Measurements from ENCODE around the gene SMG6. TPM values are rescaled to one million over a fixed set of nuclear protein-coding genes. Genes with fewer than 3 reads are reported as not detected.

SMG6 gene
- total RNA-seq, 2 donors from 2014 or later: 48.3 to 51.6 TPM

GRCh38 chr17:2138761-2139160 lies 164.8 kb downstream of the SMG6 start:
- Mint-ChIP-seq H3K4me3 (no peak overlapping the region), H3K4me1 (peaks cover 18% of the 10 kb centered on the region), H3K27ac (peak overlapping the region; percentile 67), H3K36me3 (ENCODE audit: low read depth) (peaks cover 3% of the 10 kb centered on the region), H3K27me3 (no peaks in the 10 kb centered on the region)
- no peak for ATAC-seq
- H3K9me3 ChIP-seq (ENCODE audit: control insufficient read depth, low read length, poor library complexity, severe bottlenecking): no peaks in the 10 kb centered on the region
- no peak for DNase-seq

DNA sequence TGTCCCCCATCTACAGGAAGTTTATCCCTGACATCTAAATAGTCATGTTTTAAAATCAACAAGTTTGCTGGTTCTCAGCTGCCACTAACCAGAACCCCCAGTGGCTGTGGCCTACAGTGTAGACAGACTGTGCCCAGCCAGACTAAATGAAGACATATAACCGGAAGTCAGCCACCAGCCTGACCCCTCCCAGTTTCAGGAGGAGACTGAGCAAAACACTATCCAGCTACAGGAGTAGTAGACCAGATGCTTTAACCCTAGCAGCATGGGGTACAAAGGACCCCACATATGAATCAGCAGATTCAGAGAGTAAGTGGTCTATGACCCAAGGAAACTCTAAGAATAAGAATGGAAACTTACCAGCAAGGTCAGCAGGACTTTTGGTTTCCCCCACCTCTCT lies 165.3 kb downstream of the SMG6 start:
- Mint-ChIP-seq H3K27me3 (no peaks in the 10 kb centered on the region), H3K36me3 (ENCODE audit: low read depth) (peaks cover 2% of the 10 kb centered on the region), H3K4me3 (no peak overlapping the region), H3K27ac (peak overlapping the region; percentile 67), H3K4me1 (peaks cover 17% of the 10 kb centered on the region)
- H3K9me3 ChIP-seq (ENCODE audit: control insufficient read depth, low read length, poor library complexity, severe bottlenecking): no peaks in the 10 kb centered on the region
- DNase-seq (no peak), ATAC-seq (peak; percentile 63)

GRCh38 chr17:2137342-2138098 lies 166.1 kb downstream of the SMG6 start:
- DNase-seq (no peak), ATAC-seq (no peak)
- Mint-ChIP-seq H3K27ac (peak overlapping the region; percentile 67), H3K4me1 (peaks cover 15% of the 10 kb centered on the region), H3K4me3 (no peak overlapping the region), H3K27me3 (no peaks in the 10 kb centered on the region), H3K36me3 (ENCODE audit: low read depth) (no peaks in the 10 kb centered on the region)
- no peaks in the 10 kb centered on the region for H3K9me3 ChIP-seq (ENCODE audit: control insufficient read depth, low read length, poor library complexity, severe bottlenecking)

- H3K9me3 ChIP-seq (ENCODE audit: control insufficient read depth, low read length, poor library complexity, severe bottlenecking): no peaks in the 10 kb centered on the region
- ATAC-seq (no peak), DNase-seq (no peak)
- no peaks in the 10 kb centered on the region for H3K36me3 Mint-ChIP-seq (ENCODE audit: low read depth)
- H3K27ac Mint-ChIP-seq: no peak overlapping the region
- H3K27me3 Mint-ChIP-seq: no peaks in the 10 kb centered on the region
- H3K4me3 Mint-ChIP-seq: no peak overlapping the region
- peaks cover 15% of the 10 kb centered on the region for H3K4me1 Mint-ChIP-seq
Measured at GRCh38 chr17:2136241-2136640, 167.3 kb downstream of the SMG6 start.

DNA sequence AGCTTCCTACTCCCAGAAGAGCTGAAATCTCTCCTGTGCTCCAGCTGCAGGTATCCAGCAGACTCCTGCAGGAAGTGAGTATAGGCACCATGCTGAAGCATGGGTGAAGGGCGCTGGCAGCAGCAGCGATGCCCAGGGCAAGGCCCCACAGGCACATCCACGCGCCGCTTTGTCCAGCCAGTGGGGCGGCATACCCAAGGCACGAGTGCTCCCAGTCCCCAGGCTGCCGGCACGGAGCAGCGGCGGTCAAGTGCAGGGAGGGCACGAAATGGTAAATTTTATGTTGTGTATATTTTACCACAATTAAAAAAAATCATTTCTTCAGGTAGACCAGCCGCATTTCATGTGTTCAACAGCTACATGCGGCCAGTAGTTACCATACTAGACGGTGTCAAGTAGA lies 175.6 kb downstream of the SMG6 start:
- no peak overlapping the region for H3K27ac Mint-ChIP-seq
- H3K4me3 Mint-ChIP-seq: no peak overlapping the region
- H3K4me1 Mint-ChIP-seq: peaks cover 17% of the 10 kb centered on the region
- DNase-seq (no peak), ATAC-seq (no peak)
- H3K9me3 ChIP-seq (ENCODE audit: control insufficient read depth, low read length, poor library complexity, severe bottlenecking): no peaks in the 10 kb centered on the region
- H3K27me3 Mint-ChIP-seq: no peaks in the 10 kb centered on the region
- H3K36me3 Mint-ChIP-seq (ENCODE audit: low read depth): peaks cover 6% of the 10 kb centered on the region

DNA sequence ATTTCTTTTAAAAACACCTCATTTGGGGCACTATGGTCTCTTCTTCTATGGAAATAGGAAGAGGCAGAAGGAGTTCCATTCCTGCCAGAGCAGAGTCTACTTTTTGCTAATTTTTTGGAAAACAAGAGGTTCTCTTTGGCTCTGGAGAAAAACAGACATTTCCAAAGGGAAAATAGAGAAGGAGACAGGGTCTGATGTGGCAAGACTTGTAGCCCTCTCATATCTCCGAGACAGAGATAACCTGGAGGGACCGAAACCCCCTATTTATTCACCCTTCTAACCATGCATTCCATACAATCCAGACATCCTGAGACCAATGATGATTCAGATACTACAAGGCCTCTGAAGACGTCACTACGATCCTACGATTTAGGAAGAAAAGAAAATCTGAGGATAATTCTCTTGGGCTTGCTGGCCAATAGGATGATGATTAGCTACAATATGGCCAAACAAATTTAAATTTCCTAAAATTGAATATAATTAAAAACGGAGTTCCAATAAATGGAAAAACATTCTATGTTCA lies 178.5 kb downstream of the SMG6 start:
- Mint-ChIP-seq H3K36me3 (ENCODE audit: low read depth) (peaks cover 6% of the 10 kb centered on the region), H3K4me3 (no peak overlapping the region), H3K27me3 (no peaks in the 10 kb centered on the region), H3K27ac (no peak overlapping the region), H3K4me1 (peaks cover 17% of the 10 kb centered on the region)
- no peak for ATAC-seq
- H3K9me3 ChIP-seq (ENCODE audit: control insufficient read depth, low read length, poor library complexity, severe bottlenecking): no peaks in the 10 kb centered on the region
- no peak for DNase-seq

GRCh38 chr17:2124391-2124790 lies 179.2 kb downstream of the SMG6 start:
- Mint-ChIP-seq H3K36me3 (ENCODE audit: low read depth) (peaks cover 6% of the 10 kb centered on the region), H3K4me3 (no peak overlapping the region), H3K27ac (no peak overlapping the region), H3K4me1 (peaks cover 17% of the 10 kb centered on the region), H3K27me3 (no peaks in the 10 kb centered on the region)
- H3K9me3 ChIP-seq (ENCODE audit: control insufficient read depth, low read length, poor library complexity, severe bottlenecking): no peaks in the 10 kb centered on the region
- DNase-seq: no peak
- ATAC-seq: no peak

DNA sequence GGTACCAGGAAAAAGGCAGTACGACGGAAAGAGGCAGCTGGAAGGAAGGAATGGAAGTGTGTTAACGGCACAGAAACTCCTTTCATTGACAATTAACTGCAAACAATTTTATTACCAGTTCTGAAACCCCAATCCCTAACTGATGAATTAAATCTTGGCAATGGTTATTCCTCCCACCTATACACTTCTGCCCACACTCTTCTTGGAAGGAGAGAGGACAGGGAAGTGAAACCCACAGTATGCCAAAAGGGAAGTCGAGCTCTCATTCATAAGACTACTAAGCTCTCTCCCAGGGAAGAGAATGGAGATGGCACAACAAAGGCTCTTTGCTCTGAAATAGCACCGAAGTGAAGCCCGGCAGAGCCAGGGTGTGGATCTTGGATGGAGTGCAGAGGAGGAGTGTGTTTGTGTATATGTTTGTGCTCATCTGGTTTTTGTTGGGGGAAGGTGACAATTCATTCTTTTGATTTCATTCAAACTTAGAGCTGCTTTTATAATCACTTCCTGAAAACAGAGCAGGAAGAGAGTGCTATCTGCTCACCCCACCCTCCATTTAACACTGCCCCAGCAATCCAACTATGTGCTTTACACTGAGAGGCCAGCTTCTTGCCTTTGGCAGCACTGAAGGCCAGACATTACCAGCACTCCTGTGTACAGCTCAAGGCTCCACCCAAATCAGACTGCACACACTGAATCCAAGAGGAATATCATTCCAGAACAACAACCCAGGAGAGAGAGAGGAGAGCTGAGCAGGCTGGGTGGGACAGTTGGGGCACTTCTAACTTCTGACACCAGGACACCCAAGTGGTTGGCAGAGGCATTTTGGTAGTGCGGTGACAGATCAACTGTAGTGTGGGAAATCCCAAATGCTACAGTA lies 180.0 kb downstream of the SMG6 start:
- Mint-ChIP-seq H3K4me1 (peaks cover 17% of the 10 kb centered on the region), H3K4me3 (no peak overlapping the region), H3K27me3 (no peaks in the 10 kb centered on the region), H3K27ac (peak overlapping the region; percentile 49), H3K36me3 (ENCODE audit: low read depth) (peaks cover 6% of the 10 kb centered on the region)
- peak; percentile 42 for ATAC-seq
- no peak for DNase-seq
- no peaks in the 10 kb centered on the region for H3K9me3 ChIP-seq (ENCODE audit: control insufficient read depth, low read length, poor library complexity, severe bottlenecking)

- H3K27ac Mint-ChIP-seq: peak overlapping the region; percentile 49
- H3K36me3 Mint-ChIP-seq (ENCODE audit: low read depth): peaks cover 6% of the 10 kb centered on the region
- no peak overlapping the region for H3K4me3 Mint-ChIP-seq
- H3K4me1 Mint-ChIP-seq: peaks cover 17% of the 10 kb centered on the region
- no peaks in the 10 kb centered on the region for H3K27me3 Mint-ChIP-seq
- ATAC-seq (no peak), DNase-seq (no peak)
- H3K9me3 ChIP-seq (ENCODE audit: control insufficient read depth, low read length, poor library complexity, severe bottlenecking): no peaks in the 10 kb centered on the region
Measured at GRCh38 chr17:2122641-2123302, 180.8 kb downstream of the SMG6 start.

- no peaks in the 10 kb centered on the region for H3K9me3 ChIP-seq (ENCODE audit: control insufficient read depth, low read length, poor library complexity, severe bottlenecking)
- ATAC-seq: no peak
- H3K27ac Mint-ChIP-seq: no peak overlapping the region
- peaks cover 4% of the 10 kb centered on the region for H3K36me3 Mint-ChIP-seq (ENCODE audit: low read depth)
- H3K4me3 Mint-ChIP-seq: no peak overlapping the region
- DNase-seq: no peak
- H3K4me1 Mint-ChIP-seq: peaks cover 18% of the 10 kb centered on the region
- no peaks in the 10 kb centered on the region for H3K27me3 Mint-ChIP-seq
Measured at GRCh38 chr17:2120586-2121335, 182.8 kb downstream of the SMG6 start.

DNA sequence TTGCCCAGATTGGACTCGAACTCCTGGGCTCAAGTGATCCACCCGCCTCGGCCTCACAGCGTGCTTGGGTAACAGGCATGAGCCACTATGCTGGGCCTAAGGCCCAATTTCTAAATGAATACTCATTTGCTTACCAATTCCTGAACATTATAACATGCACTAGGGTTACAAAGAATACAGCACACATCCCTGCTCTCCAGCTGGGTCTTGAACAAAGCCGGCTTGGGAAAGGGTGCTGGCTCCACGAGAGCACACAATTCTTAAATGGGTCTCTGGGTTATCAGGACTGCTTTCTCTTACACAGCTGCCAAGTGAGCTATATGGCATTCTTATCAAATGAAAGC lies 190.3 kb downstream of the SMG6 start:
- Mint-ChIP-seq H3K27ac (no peak overlapping the region), H3K36me3 (ENCODE audit: low read depth) (peaks cover 4% of the 10 kb centered on the region), H3K4me1 (peaks cover 10% of the 10 kb centered on the region), H3K4me3 (no peak overlapping the region), H3K27me3 (no peaks in the 10 kb centered on the region)
- no peak for DNase-seq
- no peak for ATAC-seq
- H3K9me3 ChIP-seq (ENCODE audit: control insufficient read depth, low read length, poor library complexity, severe bottlenecking): no peaks in the 10 kb centered on the region

GRCh38 chr17:2111691-2112090 lies 191.9 kb downstream of the SMG6 start:
- Mint-ChIP-seq H3K27ac (no peak overlapping the region), H3K36me3 (ENCODE audit: low read depth) (peaks cover 2% of the 10 kb centered on the region), H3K4me3 (no peak overlapping the region), H3K27me3 (no peaks in the 10 kb centered on the region), H3K4me1 (peaks cover 6% of the 10 kb centered on the region)
- ATAC-seq (no peak), DNase-seq (no peak)
- H3K9me3 ChIP-seq (ENCODE audit: control insufficient read depth, low read length, poor library complexity, severe bottlenecking): no peaks in the 10 kb centered on the region

Data from T-helper 17 cell (primary cell).